T-helper 2 cell (primary cell): Measurements from ENCODE around the gene CDYL.
"Not testable (repeated sequence)": the region's sequence is repeated elsewhere in the genome, so short reads cannot be mapped to it uniquely, and the experiment has no call there.

Experiments used
- DNase-seq, 5 experiments: peaks; one replicate each; pipeline versions ENCODE4 v3.0.0 to v3.0.0-alpha.2; 2012 to 2022

CDYL gene

DNA sequence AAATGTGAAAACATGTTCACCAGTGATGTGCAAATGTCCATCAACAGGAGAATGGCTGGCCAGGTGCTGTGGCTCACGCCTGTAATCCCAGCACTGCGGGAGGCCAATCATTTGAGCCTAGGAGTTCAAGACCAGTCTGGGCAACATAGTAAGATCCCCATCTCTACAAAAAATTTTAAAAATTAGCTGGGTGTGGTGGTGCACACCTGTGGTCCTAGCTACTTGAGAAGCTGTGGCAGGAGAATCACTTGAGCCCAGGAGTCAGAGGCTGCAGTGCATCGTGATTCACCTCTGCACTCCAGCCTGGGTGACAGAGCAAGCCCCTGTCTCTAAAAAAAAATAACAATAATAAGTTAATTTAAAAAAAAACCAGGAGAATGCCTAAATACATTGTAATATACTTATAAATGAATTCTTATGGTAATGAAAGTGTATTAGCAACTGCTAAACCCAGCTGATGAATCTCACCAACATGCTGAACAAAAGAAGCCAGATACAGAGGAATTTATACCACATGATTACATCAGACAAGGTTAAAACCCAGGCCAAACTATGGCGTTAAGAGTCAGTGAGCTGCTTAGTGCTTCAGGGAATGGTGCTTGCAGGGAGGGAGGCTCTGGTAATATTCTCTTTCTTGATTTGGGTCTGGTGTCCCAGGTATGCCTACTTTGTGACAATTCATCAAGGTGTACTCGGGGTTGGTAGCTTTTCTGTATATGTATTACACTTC, 191.3 kb downstream of the CDYL start:
- DNase-seq, result no peak

DNA sequence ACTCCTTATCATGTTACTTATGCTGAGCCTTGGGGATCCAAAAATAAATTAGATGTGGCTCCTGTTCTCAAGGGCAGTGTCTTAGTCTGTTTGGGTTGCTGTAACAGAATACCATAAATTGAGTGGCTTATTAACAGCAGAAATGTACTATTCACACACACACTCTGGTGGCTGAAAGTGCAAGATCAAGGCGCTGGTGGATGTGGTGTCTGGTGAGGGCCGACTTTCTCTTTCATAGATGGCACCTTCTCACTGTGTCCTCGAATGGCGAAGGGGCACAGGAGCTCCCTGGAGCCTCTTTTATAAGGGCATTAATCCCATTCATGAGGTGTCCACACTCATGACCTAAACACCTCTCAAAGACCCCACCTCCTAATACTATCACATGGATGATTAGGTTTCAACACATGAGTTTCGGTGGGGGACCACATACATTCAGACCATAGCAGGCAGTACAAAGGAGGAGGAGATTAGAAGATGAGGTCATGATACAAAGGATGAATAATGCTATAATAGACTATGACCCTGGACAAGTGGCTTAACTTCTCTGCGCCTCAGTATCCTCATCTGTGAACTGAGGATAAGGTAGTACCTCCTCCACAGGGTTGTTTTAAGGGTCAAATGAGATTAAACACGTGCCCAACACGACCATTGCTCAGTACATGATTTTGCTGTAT, 193.5 kb downstream of the CDYL start:
- DNase-seq, result no peak

DNA sequence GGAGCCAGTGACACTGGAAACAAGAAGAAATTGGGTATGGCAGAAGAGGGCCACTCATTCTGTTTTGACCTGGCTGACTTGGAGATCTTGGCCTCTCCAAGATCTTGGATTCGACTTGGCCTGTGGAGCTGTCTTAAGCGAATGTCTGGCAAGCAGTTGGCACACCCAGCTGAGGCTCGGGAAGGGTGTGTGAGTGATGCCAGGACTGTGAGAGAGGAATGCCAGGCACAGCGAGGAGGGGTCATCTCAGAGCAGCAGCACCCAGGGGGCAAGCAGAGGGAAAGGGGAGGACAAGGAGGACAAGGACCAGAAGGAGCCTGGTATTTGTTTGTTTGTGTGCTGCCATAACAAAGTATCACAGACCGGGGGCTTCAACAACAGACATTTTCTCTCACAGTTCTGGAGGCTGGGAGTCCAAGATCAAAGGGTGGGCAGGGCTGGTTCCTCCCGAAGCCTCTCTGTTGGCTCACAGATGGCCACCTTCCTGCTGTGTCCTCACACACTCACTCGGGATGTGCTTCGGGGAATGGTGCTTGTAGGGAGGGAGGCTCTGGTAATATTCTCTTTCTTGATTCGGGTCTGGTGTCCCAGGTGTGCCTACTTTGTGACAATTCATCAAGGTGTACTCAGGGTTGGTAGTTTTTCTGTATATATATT, 194.7 kb downstream of the CDYL start:
- no peak for DNase-seq

DNA sequence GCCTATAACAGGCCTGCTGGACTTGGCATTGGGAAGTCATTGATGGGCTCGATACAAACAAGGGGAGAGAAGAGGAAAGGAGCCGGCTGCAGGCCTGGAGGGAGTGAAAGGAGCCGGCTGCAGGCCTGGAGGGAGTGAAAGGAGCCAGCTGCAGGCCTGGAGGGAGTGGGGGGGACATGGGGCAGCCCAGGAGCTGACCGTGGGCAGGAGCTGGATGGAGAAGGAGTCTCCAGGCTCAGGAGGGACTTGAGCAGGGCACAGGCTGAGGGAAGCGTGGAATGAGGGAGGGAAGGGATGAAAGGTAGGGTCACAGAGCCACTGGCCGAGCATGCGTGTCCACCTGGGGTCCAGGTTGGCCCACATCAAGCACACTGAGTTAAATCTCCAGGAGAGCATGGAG, 195.6 kb downstream of the CDYL start:
- DNase-seq, result no peak

DNA sequence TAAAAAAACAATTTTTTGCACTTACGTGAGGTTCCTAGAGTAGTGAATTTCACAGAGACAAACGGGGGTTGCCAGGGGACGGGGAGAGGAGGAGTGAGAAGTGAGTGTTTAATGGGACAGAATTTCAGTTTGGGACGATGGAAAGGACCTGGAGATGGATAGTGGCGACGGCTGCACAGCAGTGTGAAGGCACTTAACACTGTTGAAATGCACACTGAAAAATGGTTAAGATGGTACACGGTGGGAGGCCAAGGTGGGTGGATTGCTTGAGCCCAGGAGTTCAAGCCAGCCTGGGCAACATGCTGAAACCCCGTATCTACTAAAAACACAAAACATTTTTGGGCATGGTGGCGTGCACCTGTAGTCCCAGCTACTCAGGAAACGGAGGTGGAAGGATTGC, 196.2 kb downstream of the CDYL start:
- no peak for DNase-seq

DNA sequence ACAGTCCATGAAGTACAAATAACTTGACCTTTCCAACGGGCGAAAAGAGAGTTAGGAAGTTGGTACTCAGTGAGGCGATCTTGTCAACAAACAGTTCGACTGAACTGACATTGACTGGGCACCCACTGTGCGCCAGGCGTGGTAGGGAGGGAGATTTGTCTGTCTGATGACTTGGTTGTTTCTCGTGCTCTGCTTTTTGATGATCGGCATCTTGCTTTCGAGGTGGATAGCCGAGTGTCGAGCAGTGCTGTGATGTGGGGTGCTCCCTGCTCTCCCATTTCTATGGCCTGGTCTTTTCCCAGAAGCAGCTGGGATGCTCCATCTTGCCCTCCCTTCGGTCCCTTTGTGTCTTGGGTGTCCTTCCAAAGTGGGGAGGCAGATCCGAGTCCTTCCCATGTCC, 197.2 kb downstream of the CDYL start:
- DNase-seq, result no peak

DNA sequence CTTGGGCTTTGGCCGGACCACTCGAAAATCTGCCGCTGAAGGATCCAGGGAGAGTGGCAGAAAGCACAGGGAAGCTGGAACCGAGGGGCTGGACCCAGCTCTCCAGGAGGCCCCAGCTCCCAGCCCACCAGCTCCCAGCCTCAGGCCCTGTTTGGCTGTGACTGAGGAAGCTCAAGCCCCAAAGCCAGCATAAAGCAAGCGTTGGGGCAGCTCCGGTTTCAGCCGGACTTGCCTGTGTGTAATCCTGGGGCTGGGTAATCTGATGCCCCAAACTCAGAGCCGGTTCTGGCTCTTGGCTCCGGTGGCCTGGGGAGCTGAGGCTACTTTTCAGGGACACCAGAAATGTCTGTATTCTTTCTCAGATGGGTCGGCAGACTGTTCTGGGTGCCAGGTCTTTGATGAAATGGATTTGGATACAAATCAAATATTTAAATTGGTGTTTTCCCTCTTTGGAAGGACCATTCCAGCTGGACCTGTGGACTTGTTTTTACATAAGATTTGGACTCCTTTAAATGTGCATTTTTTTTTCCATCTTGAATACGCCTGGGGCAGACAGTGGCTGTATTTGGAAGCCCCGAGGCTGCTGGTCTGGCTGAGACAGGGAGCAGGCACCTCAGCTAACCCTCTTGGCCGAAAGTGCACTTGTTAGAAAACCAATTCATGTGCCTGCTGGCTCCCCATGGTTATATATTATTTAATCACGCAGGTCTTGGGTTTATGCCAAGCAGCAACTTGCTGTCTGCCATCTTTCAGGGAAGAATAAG, 198.0 kb downstream of the CDYL start:
- no peak for DNase-seq

DNA sequence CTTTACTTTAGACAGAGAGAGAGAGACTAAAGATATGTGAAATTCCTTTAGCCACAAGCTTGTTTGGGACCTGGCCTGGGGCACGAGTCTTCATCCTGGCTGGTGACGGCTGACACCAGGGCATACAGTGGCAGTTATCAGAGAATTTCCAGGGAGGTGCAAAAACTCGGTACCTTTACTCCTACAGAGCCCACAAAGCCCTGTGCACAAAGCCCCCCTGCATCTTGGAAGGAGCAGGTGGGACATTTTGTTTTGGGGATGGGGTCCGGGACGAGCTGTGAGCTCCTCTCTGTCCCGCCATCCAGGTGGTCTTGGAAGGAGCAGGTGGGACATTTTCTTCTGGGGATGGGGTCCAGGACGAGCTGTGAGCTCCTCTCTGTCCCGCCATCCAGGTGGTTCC, 198.8 kb downstream of the CDYL start:
- no peak for DNase-seq

DNA sequence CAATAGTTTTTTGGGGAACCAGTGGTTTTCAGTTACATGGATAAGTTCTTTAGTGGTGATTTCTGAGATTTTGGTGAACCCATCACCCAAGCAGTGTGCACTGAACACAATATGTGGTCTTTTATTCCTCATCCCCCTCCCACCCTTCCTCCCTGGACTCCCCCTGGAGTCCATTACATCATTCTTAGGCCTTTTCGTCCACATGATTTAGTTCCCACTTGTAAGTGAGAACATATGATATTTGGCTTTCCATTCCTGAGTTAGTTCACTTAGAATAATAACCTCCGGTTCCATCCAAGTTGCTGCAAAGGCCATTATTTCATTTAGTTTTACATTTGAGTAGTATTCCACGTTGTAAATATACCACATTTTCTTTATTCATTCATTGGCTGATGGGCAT, 199.3 kb downstream of the CDYL start:
- no peak for DNase-seq

DNA sequence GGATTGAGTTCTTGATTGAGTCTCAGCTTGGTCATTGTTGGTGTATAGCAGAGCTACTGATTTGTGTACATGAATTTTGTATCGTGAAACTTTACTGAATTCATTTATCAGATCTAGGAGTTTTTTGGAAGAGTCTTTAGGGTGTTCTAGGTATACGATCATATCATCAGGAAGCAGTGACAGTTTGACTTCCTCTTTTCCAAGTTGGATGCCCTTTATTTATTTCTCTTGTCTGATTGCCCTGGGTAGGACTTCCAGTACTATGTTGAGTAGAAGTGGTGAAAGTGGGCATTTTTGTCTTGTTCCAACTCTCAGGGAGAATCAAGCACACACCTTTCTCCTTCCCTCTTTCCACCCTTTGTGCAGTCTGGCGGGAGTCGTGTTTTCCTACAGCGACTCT, 201.3 kb downstream of the CDYL start:
- no peak for DNase-seq

DNA sequence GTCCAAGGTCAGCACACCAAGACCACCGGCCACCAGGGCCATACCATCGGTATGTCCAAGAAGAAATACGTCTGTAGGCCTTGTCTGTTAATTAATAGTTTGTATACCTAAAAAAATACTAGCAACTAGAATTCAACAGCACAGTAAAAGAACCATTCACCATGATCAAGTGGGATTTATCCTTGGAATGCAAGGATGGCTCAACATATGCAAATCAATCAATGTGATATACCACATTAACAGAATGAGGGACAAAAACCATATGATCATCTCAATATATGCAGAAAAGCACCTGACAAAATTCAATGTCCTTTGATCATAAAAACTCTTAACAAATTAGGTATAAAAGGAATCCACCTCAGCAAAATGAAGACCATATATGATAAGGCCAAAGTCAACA, 203.2 kb downstream of the CDYL start:
- DNase-seq, result no peak

DNA sequence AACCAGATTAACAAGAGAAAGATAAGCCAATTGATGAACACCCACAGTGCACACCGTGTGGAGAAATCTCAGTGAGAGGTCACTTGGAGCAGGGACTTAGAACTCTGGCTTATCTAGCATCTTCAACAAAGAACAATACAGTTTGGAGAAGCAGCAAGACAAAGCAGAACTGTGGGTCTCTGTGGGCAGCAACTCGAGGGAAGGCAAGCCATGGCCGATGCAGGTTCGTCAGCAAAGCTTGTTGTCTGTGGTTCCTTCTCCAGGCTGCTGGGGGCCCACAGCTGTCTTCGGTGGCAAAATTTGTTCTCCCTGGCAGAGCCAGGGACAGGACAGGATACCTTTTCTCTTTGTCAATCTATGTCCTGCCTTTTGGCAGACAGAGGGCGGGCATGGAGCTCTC, 205.6 kb downstream of the CDYL start:
- DNase-seq, result no peak

DNA sequence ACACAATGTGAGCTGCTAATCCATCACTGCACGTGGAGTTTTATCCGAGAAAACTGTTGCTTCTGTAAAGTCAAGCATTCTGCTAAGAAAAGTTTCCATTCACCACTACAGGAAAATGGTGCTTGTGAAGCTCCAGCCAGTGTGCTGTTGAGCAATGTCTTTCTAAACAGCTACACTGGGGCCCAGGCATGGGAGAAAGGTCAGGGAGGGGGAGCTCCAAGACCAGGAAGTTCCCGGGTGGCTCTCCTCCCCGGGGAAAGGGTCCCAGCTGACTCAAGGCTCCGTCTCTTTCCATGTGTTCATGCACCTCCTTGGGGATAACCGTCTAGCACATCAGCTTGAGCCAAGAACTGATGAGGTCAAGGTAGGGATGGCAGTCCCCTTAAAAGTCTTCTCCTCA, 207.1 kb downstream of the CDYL start:
- DNase-seq, result no peak

DNA sequence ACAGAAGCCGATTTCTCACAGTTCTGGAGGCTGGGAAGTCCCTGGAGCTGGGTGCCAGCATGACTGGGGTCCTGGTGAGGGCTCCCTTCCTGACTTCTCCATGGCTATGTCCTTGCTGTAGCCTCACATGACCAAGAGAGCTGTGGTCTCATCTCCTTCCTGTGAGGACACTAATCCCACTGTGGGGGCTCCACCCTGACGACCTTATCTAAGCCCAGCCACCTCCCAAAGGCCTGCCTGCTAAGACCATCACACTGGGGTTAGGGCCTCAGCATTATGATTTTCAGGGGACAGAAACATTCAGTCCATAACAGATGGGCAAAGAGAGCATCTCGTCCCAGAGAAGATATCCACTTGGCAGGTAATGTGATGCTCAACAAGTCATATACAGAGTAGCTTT, 210.8 kb downstream of the CDYL start:
- DNase-seq, result no peak

DNA sequence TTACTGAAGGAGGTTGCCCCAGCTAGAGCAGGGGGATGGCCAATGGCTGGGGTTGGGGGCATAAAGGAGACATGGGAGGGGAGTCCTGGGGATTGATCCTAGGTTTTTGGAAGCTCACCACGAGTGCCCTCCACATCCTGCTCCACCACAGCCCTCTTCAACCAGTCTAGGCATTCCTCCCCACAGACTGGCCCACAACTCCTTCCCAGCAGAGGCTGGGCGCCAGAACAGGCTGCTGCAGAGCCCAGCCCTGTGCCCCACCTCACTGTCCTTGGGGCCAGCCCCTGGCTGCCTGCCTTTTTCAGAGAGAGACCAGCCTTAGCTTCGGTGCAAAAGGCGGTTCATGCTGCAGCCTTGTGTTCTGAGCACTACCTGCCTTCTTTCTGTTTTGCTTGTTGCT, 211.2 kb downstream of the CDYL start:
- DNase-seq, result no peak

DNA sequence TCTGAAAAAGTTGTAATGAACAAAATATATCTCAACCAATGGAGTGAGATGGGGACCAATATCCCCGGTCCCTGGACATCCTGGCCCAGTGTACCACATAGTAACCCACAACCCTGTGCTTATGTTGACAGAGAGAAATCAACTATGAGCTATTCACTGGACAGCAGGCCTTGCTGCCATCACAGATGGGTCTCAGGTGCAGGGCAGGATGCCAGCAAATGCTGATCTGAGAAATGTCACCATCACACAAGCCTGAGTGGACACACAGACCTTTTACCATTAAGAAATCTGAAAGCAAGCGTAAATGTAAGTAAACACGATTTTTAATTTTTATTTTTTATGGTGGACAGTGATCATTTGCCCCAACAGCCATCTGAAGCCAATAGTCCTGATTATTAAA, 218.5 kb downstream of the CDYL start:
- DNase-seq, result no peak

DNA sequence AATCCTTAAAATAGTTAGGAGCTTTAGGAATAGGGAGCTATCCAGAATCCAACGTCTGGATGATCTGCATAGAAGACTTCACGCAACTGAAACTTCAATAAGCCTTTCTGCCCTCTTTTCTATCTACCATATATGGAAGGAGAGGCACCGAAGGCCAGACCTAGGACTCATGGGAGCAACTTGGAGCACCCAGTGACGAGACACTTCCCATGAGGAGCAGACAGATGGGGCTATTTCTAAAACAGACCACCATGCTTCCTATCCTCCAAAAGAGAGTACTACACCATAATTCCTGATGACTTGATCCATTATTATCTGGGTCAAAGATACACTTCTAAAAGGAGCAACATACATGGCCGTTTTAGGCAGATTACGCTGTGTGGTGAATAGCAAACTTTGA, 221.7 kb downstream of the CDYL start:
- DNase-seq, result no peak

DNA sequence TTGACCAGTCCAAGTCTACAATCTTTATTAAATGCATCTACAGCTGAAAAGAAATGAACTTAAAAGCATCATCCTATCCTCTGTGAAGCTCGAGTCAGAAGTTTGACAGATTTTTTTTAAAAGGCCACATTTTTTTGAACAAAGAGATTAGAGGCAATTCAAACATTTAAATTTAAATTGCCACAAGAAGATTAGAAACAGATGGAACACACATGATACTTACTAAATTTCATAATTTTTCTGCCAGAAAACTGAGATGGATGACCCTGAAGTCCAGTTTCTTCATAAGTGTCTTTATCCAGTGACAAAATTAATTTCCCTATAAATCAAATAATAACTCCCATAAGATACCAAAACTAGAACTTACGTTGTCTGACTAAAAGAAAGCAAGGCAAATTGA, 223.4 kb downstream of the CDYL start:
- no peak for DNase-seq

DNA sequence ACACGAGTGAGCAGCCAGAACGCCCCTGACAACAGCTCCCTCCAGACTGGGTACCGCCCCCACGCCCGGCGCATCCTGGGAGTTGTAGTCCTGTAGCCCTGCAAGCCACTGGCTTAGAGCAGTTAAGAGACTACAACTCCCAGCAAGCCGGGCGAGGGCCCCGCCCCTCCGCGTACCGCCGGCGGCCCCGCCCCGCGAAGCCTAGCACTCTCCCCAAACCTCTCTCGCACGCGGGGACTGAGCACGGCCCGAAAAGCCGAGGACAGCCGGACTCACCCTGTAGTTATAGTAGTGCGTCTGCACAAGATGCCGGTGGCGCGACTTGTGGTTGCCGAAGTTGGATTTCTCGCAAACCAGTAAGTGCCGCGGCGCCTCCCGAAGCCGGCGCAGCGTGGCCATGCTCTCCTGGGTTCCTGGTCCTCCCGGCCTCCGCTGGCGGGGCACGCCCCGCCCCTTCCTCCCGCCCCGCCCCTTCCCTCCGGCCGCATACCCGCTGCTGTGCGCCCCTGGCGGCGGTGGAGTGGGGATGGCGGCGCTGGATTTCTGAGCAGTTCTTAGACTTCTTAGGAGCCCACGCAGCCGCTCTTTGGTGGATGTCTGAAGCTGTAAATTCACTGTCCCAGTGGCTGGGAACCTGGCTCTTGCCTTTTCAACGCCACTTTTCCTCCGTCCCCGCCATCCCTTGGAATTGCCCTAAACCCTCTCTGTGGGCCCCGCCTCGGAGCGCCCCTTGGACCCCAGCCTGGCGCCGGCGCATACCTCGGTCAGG, 227.6 kb downstream of the CDYL start, which contains the start of gene RPP40:
Gene RPP40, minus strand, starts transcription at position 434 of the 769 bp plus-strand sequence. Its CDS starts 35 bp downstream, at position 399.
- DNase-seq, result peak; percentile 94 to 100 (median 97)

DNA sequence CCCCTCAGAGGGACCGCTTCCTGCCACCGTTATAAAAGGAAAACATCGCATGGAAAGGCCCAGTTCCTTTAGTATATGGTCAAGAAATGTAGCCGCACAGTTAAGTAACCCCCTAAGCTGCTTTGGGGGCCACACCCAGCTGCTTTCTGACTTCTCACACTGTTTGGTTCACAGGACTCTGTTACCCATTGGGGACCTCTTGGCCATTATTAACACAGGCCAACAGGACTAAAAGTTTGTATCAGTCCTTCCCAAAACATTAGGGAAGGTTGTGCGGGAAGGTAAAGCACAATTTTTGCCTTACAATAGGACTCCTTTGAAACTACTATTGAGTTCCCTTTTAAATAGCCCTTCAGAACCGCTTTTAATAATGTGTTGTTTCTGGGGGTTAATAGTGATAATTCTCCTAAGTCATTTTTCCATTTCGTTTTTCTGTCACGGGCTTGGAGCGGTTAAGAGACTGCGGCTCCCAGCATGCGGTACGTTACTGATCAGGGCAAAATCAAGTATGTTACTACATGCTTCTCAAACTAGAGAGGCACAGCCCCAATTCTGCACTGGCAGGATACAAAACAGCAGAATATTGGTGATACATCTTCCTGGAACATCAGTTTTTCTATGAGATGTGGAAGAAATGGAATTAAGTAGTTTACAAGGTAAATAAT, 228.3 kb downstream of the CDYL start:
- DNase-seq, result no peak

DNA sequence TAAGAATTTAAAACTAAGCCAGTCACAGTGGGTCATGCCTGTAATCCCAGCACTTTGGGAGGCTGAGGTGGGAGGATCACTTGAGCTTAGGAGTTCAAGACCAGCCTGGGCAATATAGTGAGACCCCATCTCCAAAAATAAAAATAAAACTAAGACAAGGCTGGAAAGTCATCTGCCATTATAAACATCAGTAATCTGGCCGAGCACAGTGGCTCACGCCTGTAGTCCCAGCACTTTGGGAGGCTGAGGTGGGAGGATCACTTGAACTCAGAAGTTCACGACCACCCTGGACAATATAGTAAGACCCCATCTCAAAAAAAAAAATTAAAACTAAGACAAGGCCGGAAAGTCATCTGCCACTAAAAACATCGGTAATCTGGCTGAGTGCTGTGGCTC, 228.8 kb downstream of the CDYL start:
- DNase-seq, result not testable (repeated sequence)
